ENCODE results near the gene MPG. TPM values are rescaled to one million over a fixed set of nuclear protein-coding genes. Genes with fewer than 3 reads are reported as not detected.

The MPG gene
- polyA plus RNA-seq, 3 donors: 32.5 to 86.9 (median 70.6) TPM

- intact Hi-C loops (cut with micrococcal nuclease): no loop called here
- Histone ChIP-seq H3K36me3 (replicated peaks in 1 of 2; ENCODE audit: control insufficient read depth in 1 of 2, insufficient read depth in 2 of 2, low read length in 2 of 2) (peaks cover 58 to 74% of the 10 kb centered on the region in 2 donors), H3K4me3 (replicated peaks in 1 of 3; ENCODE audit: low read depth in 2 of 3, low read length in 3 of 3) (no peak overlapping the region), H3K4me1 (ENCODE audit: control insufficient read depth in 1 of 2, insufficient read depth in 2 of 2, low read length in 2 of 2) (peaks cover 11 to 19% of the 10 kb centered on the region in 2 donors), H2AFZ (ENCODE audit: insufficient read depth, low read depth, low read length, poor library complexity, severe bottlenecking) (no peak overlapping the region), H3K9me3 (replicated peaks in 1 of 2; ENCODE audit: control insufficient read depth in 1 of 2, insufficient read depth in 1 of 2, low read length in 2 of 2) (no peaks in the 10 kb centered on the region), H4K20me1 (ENCODE audit: insufficient read depth, low read length) (peaks cover 29% of the 10 kb centered on the region), H3K4me2 (replicated peaks; ENCODE audit: extremely low read depth, low read length, poor library complexity, severe bottlenecking) (no peak overlapping the region), H3K9ac (ENCODE audit: insufficient read depth, low read length, poor library complexity, severe bottlenecking) (no peak overlapping the region), H3K79me2 (ENCODE audit: insufficient read depth, low read length) (no peaks in the 10 kb centered on the region), H3K27ac (ENCODE audit: low read depth in 1 of 2, low read length in 2 of 2) (no peak overlapping the region), H3K27me3 (ENCODE audit: control insufficient read depth in 2 of 2, insufficient read depth in 2 of 2, low read length in 2 of 2) (no peaks in the 10 kb centered on the region)
- no peak for DNase-seq
- Mint-ChIP-seq H3K4me1 (peaks cover 24% of the 10 kb centered on the region), H3K27ac (no peak overlapping the region), H3K27me3 (ENCODE audit: low read depth in 3 of 3) (peaks cover 0 to 4% (median 0%) of the 10 kb centered on the region in 3 donors), H3K36me3 (peaks cover 49 to 81% of the 10 kb centered on the region in 2 donors), H3K9me3 (no peaks in the 10 kb centered on the region), H3K4me3 (no peak overlapping the region)
- 95% methylated on average over 19 of the region's 23 CpGs for WGBS (ENCODE audit: insufficient coverage)
- no peak for TF ChIP-seq CTCF (IDR thresholded peaks at IDR 0.05)
Observed at GRCh38 chr16:86483-86952, 8.5 kb downstream of the MPG start.

GRCh38 chr16:88613-89012 is 10.6 kb downstream of the MPG start:
- no peak overlapping the region for H3K4me3 ChIP-seq (replicated peaks in 1 of 3; ENCODE audit: low read depth in 2 of 3, low read length in 3 of 3)
- Mint-ChIP-seq H3K4me3 (no peak overlapping the region), H3K36me3 (peaks cover 51 to 78% of the 10 kb centered on the region in 2 donors), H3K27me3 (ENCODE audit: low read depth in 3 of 3) (peaks cover 0 to 6% (median 0%) of the 10 kb centered on the region in 3 donors), H3K9me3 (no peaks in the 10 kb centered on the region), H3K4me1 (peaks cover 21% of the 10 kb centered on the region), H3K27ac (no peak overlapping the region)
- 100% methylated on average over 8 of the region's 14 CpGs for WGBS (ENCODE audit: insufficient coverage)
- H3K27ac ChIP-seq (ENCODE audit: low read depth in 1 of 2, low read length in 2 of 2): no peak overlapping the region
- no peak overlapping the region for H2AFZ ChIP-seq (ENCODE audit: insufficient read depth, low read depth, low read length, poor library complexity, severe bottlenecking)
- DNase-seq: no peak
- no peaks in the 10 kb centered on the region for H3K79me2 ChIP-seq (ENCODE audit: insufficient read depth, low read length)
- H3K4me1 ChIP-seq (ENCODE audit: control insufficient read depth in 1 of 2, insufficient read depth in 2 of 2, low read length in 2 of 2): peaks cover 11 to 19% of the 10 kb centered on the region in 2 donors
- peaks cover 29% of the 10 kb centered on the region for H4K20me1 ChIP-seq (ENCODE audit: insufficient read depth, low read length)
- H3K27me3 ChIP-seq (ENCODE audit: control insufficient read depth in 2 of 2, insufficient read depth in 2 of 2, low read length in 2 of 2): no peaks in the 10 kb centered on the region
- no peak overlapping the region for H3K9ac ChIP-seq (ENCODE audit: insufficient read depth, low read length, poor library complexity, severe bottlenecking)
- TF ChIP-seq CTCF (IDR thresholded peaks at IDR 0.05): no peak
- no peaks in the 10 kb centered on the region for H3K9me3 ChIP-seq (replicated peaks in 1 of 2; ENCODE audit: control insufficient read depth in 1 of 2, insufficient read depth in 1 of 2, low read length in 2 of 2)
- peaks cover 50 to 69% of the 10 kb centered on the region in 2 donors for H3K36me3 ChIP-seq (replicated peaks in 1 of 2; ENCODE audit: control insufficient read depth in 1 of 2, insufficient read depth in 2 of 2, low read length in 2 of 2)
- intact Hi-C loops (cut with micrococcal nuclease): no loop called here
- H3K4me2 ChIP-seq (replicated peaks; ENCODE audit: extremely low read depth, low read length, poor library complexity, severe bottlenecking): no peak overlapping the region
